Liver (tissue), 9 donors: ENCODE results near the gene LIMS2. TPM values are rescaled to one million over a fixed set of nuclear protein-coding genes. Genes with fewer than 3 reads are reported as not detected.

Experiments
- DNase-seq: peaks from one replicate; pipeline ENCODE4 v3.0.0-alpha.2; 2017; ENCODE audit warnings: low spot score
- H3K27ac ChIP-seq, 2 donors: one replicate each; pipeline ENCODE4 v1.7.0; 2013; ENCODE audit warnings: inconsistent platforms in 2 of 2, low read length in 2 of 2, control low read depth in 1 of 2, low read depth in 1 of 2, mild to moderate bottlenecking in 1 of 2
- H3K27me3 ChIP-seq, 4 donors: one replicate each; pipeline versions ENCODE4 v1.6.1 to v1.7.0; 2013; ENCODE audit warnings: low read length in 3 of 4, inconsistent platforms in 1 of 4, mild to moderate bottlenecking in 1 of 4, moderate library complexity in 1 of 4; ENCODE audit not compliant: control insufficient read depth in 4 of 4, insufficient read depth in 4 of 4
- H3K36me3 ChIP-seq, 4 donors: one replicate each; pipeline versions ENCODE4 v1.6.1 to v1.7.0; 2013; ENCODE audit warnings: low read length in 3 of 4, mild to moderate bottlenecking in 3 of 4, low read depth in 1 of 4, moderate library complexity in 1 of 4; ENCODE audit not compliant: control insufficient read depth in 4 of 4, insufficient read depth in 3 of 4
- H3K4me1 ChIP-seq, 4 donors: one replicate each; pipeline versions ENCODE4 v1.6.1 to v1.7.0; 2013; ENCODE audit warnings: low read length in 3 of 4, mild to moderate bottlenecking in 3 of 4, moderate library complexity in 1 of 4; ENCODE audit not compliant: control insufficient read depth in 4 of 4, insufficient read depth in 4 of 4
- H3K4me3 ChIP-seq, 3 donors: one replicate each; pipeline versions ENCODE4 v1.6.1 to v1.7.0; 2013; ENCODE audit warnings: low read length in 3 of 3, control low read depth in 1 of 3, low read depth in 1 of 3, mild to moderate bottlenecking in 1 of 3
- H3K9ac ChIP-seq, 2 donors: one replicate each; pipeline ENCODE4 v1.7.0; 2013; ENCODE audit warnings: low read length in 2 of 2, mild to moderate bottlenecking in 2 of 2, moderate library complexity in 2 of 2, control low read depth in 1 of 2, low read depth in 1 of 2
- H3K9me3 ChIP-seq, 4 donors: one replicate each; pipeline versions ENCODE4 v1.6.1 to v1.7.0; 2013; ENCODE audit warnings: low read length in 3 of 4; ENCODE audit not compliant: control insufficient read depth in 4 of 4
- EGR1 ChIP-seq, 2 donors: IDR thresholded peaks; 2 replicates each; pipeline ENCODE4 v1.6.1; 2016 to 2018; ENCODE audit warnings: antibody characterized with exemption in 2 of 2, low read depth in 2 of 2
- FOXA2 ChIP-seq: IDR thresholded peaks from 2 replicates; pipeline ENCODE4 v1.6.1; 2016; ENCODE audit warnings: antibody characterized with exemption
- GABPA ChIP-seq, 2 donors: IDR thresholded peaks in 1 of 2; conservative IDR thresholded peaks in 1 of 2; 2 replicates each; pipeline ENCODE4 v1.6.1; 2016; ENCODE audit warnings: antibody characterized with exemption in 2 of 2, mild to moderate bottlenecking in 1 of 2, moderate library complexity in 1 of 2
- HNF4A ChIP-seq, 2 donors: conservative IDR thresholded peaks; 2 replicates each; pipeline ENCODE4 v1.6.1; 2016; ENCODE audit warnings: antibody characterized with exemption in 2 of 2, mild to moderate bottlenecking in 2 of 2
- JUND ChIP-seq, 2 donors: IDR thresholded peaks; 2 replicates each; pipeline ENCODE4 v1.6.1; 2016; ENCODE audit warnings: antibody characterized with exemption in 2 of 2
- MAX ChIP-seq: IDR thresholded peaks from 2 replicates; pipeline ENCODE4 v1.6.1; 2016; ENCODE audit warnings: antibody characterized with exemption
- NR2F2 ChIP-seq: IDR thresholded peaks from 2 replicates; pipeline ENCODE4 v1.6.1; 2016; ENCODE audit warnings: antibody characterized with exemption
- RAD21 ChIP-seq, 2 donors: IDR thresholded peaks; 2 replicates each; pipeline ENCODE4 v1.6.1; 2016; ENCODE audit warnings: antibody characterized with exemption in 2 of 2, mild to moderate bottlenecking in 2 of 2
- RXRA ChIP-seq, 2 donors: IDR thresholded peaks; 2 replicates each; pipeline ENCODE4 v1.6.1; 2017 to 2018; ENCODE audit warnings: antibody characterized with exemption in 2 of 2, mild to moderate bottlenecking in 1 of 2
- TAF1 ChIP-seq: conservative IDR thresholded peaks from 2 replicates; pipeline ENCODE4 v1.6.1; 2016; ENCODE audit warnings: antibody characterized with exemption, mild to moderate bottlenecking
- YY1 ChIP-seq: IDR thresholded peaks from 2 replicates; pipeline ENCODE4 v1.6.1; 2016; ENCODE audit warnings: antibody characterized with exemption, mild to moderate bottlenecking
- ZBTB33 ChIP-seq: IDR thresholded peaks from 2 replicates; pipeline ENCODE4 v1.6.1; 2016; ENCODE audit warnings: antibody characterized with exemption
- WGBS: extraction: QIAGEN DNeasy Blood & Tissue Kit; methylation state at CpG from one replicate; pipeline ENCODE4 v1.1.7; 2013; 5-methylcytosine and 5-hydroxymethylcytosine counted together
- polyA plus RNA-seq, 2 donors: library from polyadenylated mRNA; stranded (reverse) in 1 of 2; unstranded in 1 of 2; fragments of 200-250 nt in 1 of 2; fragments of >200 nt in 1 of 2; fragmentation: Nextera tagmentation in 1 of 2; extraction: Ambion mirVana in 1 of 2; gene quantifications; one replicate each; pipeline versions ENCODE4 v1.2.1 to v1.2.3, GENCODE V29; 2013 to 2015
- total RNA-seq, 2 donors: library from RNA; depleted of rRNA; stranded (reverse); fragments of >200 nt; gene quantifications; one replicate each; pipeline ENCODE4 v1.2.3, GENCODE V29; 2014
- TF ChIP-seq, protein P1 (sequence below): IDR thresholded peaks from 2 replicates; pipeline ENCODE4 v1.6.1; 2016; ENCODE audit warnings: antibody characterized with exemption, mild to moderate bottlenecking
- TF ChIP-seq, protein P2 (sequence below): fragments of 150-350 bp; IDR thresholded peaks from 2 replicates; pipeline ENCODE4 v1.5.1; 2017; ENCODE audit warnings: improper control_type of control experiment, low read depth, low read length; ENCODE audit not compliant: missing input control
- donor health status: healthy.
- donor health status: healthy.
- donor health status: healthy.
- donor health status: healthy.
- donor health status: healthy.

LIMS2 gene
- total and polyA plus RNA-seq, 4 donors: 1.4 to 17.9 (median 16.1) TPM

DNA sequence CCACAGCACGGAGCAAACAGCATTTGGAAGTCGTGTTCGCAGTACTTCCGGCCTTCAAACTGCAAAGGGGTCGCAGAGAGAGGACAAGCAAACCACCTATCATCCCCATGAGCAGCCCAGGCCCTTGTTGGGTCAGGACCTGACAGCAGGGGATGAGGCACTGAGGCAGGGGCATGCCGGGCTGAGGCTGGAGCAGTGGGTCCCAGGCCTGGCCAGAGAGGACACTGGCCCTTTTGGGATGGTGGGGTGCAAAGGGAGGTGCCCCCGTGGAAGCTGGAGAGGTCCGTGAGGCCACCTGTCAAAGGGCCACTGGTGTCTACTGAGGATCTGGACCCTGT is 20.5 kb downstream of the LIMS2 start (continued):
- TF ChIP-seq, protein P1, sequence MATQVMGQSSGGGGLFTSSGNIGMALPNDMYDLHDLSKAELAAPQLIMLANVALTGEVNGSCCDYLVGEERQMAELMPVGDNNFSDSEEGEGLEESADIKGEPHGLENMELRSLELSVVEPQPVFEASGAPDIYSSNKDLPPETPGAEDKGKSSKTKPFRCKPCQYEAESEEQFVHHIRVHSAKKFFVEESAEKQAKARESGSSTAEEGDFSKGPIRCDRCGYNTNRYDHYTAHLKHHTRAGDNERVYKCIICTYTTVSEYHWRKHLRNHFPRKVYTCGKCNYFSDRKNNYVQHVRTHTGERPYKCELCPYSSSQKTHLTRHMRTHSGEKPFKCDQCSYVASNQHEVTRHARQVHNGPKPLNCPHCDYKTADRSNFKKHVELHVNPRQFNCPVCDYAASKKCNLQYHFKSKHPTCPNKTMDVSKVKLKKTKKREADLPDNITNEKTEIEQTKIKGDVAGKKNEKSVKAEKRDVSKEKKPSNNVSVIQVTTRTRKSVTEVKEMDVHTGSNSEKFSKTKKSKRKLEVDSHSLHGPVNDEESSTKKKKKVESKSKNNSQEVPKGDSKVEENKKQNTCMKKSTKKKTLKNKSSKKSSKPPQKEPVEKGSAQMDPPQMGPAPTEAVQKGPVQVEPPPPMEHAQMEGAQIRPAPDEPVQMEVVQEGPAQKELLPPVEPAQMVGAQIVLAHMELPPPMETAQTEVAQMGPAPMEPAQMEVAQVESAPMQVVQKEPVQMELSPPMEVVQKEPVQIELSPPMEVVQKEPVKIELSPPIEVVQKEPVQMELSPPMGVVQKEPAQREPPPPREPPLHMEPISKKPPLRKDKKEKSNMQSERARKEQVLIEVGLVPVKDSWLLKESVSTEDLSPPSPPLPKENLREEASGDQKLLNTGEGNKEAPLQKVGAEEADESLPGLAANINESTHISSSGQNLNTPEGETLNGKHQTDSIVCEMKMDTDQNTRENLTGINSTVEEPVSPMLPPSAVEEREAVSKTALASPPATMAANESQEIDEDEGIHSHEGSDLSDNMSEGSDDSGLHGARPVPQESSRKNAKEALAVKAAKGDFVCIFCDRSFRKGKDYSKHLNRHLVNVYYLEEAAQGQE: no peak
- TF ChIP-seq EGR1 (IDR thresholded peaks at IDR 0.05; ENCODE audit: low read depth in 2 of 2) (no peak), GABPA (IDR thresholded peaks at IDR 0.05 in 1 of 2, conservative IDR thresholded peaks at IDR 0.05 in 1 of 2) (no peak), NR2F2 (no peak), YY1 (no peak)

DNA sequence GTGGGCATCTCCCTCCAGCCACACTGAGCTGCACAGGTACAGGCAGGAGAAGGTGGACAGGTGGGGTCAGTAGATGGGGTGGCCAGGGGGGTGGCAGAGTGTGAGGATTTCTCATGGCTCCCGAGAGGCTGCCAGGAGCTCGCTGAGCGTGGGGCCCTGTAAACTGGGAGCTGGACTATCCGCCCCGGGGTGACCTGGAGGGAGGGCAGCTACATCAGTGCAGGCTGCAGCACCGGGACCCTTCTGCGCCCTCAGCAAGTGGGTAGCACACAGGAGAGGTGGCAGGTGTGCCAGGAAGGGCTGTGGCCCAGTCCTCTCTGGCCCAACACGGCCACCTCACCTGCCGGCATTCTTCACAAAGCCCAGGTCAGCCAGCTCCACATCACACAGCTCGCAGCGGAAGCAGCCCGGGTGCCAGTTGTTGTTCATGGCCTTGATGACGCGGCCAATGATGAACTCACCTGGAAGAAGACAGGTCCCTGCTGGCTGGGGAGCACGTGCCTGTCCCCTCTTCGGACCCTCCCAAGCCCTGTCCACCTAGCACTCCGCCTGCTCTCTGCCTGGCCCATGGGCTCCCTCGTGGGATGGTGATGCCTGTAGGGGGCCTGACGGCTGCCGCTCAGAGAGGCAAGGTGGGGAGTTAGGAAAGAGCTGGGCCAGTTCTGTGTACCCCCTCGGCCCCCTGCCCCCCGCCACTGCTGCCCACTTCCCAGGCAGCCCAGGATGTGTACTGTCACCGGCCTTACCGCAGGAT is 21.1 kb downstream of the LIMS2 start:
- WGBS: 95% methylated on average over 24 of the region's 24 CpGs

More for the DNA sequence above, 21.1 kb downstream of the LIMS2 start:
- no peak overlapping the region for H3K27ac ChIP-seq
- peaks cover 0 to 14% (median 1%) of the 10 kb centered on the region in 4 donors for H3K36me3 ChIP-seq
- DNase-seq: no peak
- no peaks in the 10 kb centered on the region for H3K27me3 ChIP-seq
- no peaks in the 10 kb centered on the region for H3K9me3 ChIP-seq
- TF ChIP-seq HNF4A (conservative IDR thresholded peaks at IDR 0.05) (no peak), FOXA2 (no peak), RXRA (IDR thresholded peaks at IDR 0.05) (no peak), TAF1 (no peak), ZBTB33 (no peak), NR2F2 (no peak), JUND (IDR thresholded peaks at IDR 0.05) (no peak), MAX (no peak), RAD21 (IDR thresholded peaks at IDR 0.05) (no peak)
- TF ChIP-seq, protein P2, sequence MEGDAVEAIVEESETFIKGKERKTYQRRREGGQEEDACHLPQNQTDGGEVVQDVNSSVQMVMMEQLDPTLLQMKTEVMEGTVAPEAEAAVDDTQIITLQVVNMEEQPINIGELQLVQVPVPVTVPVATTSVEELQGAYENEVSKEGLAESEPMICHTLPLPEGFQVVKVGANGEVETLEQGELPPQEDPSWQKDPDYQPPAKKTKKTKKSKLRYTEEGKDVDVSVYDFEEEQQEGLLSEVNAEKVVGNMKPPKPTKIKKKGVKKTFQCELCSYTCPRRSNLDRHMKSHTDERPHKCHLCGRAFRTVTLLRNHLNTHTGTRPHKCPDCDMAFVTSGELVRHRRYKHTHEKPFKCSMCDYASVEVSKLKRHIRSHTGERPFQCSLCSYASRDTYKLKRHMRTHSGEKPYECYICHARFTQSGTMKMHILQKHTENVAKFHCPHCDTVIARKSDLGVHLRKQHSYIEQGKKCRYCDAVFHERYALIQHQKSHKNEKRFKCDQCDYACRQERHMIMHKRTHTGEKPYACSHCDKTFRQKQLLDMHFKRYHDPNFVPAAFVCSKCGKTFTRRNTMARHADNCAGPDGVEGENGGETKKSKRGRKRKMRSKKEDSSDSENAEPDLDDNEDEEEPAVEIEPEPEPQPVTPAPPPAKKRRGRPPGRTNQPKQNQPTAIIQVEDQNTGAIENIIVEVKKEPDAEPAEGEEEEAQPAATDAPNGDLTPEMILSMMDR: no peak
- H3K4me3 ChIP-seq: no peak overlapping the region
- H3K9ac ChIP-seq: no peak overlapping the region
- H3K4me1 ChIP-seq: peaks cover 2 to 9% (median 3%) of the 10 kb centered on the region in 4 donors
